ENCODE results near the gene RBM19.

Gene RBM19

GRCh38 chr12:113835896-113836295 is 130.2 kb downstream of the RBM19 start:
- TF ChIP-seq CTCF (IDR thresholded peaks at IDR 0.05) = no peak

DNA sequence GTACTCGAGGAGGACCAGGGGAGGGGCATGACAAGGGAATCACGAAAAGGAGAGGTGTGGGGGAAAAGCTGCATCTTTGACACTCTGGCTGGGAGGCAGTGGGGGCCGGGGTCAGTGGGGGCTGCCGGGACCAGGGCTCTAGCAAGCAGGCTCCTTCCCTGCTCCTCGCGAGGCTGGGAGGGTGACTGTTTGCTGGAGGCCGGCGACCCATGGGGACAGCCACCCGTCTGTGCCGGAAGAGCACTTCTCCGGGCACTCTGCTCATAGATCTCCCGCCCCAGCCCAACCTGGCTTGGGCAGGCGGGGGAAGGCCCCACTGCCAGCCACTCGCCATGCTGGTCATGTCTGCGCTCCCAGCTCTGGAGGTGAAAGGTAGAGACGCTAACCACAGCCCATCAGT is 130.7 kb downstream of the RBM19 start:
- TF ChIP-seq CTCF (IDR thresholded peaks at IDR 0.05) = no peak

GRCh38 chr12:113833422-113833821 is 132.7 kb downstream of the RBM19 start:
- no peak for TF ChIP-seq CTCF (IDR thresholded peaks at IDR 0.05)

DNA sequence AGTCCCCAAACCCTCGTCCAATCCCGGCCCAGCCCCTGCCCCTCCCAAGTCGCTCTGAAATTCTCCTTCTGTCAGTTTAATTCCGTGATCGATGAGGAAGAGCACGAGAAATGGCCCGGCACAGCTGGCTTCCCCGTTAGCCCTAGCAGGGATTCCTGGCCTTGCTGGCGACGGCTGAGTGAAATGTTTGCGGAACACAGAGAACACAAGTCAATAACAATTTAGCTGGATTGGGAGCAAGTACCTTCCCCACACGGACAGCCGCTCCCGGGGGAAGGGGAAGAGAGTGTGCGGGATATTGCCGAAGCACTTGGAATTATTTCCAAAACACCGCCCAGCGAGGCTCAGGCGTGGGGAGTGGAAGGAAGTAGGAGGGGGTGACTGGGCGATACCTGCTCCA is 134.6 kb downstream of the RBM19 start:
- TF ChIP-seq CTCF (IDR thresholded peaks at IDR 0.05) = no peak

DNA sequence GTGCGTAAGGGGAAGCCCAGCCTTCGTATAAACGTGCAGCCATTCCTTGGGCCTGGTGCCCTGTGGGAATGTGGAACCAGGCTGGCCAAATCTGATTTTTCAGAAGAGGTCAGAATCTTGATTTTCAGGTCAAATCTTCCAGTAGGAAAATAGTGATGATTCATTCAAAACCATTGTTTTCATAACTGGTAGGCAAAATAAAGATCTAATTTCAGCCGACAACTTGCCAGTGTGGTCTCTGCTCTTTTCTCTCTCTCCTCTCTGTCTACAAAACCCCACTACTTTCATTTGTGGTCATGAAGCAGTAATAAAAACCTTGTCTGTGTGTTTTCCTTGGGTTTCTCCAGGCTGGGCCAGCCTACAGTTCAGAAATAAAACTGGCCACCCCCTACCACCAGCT is 135.1 kb downstream of the RBM19 start:
- no peak for TF ChIP-seq CTCF (IDR thresholded peaks at IDR 0.05)

DNA sequence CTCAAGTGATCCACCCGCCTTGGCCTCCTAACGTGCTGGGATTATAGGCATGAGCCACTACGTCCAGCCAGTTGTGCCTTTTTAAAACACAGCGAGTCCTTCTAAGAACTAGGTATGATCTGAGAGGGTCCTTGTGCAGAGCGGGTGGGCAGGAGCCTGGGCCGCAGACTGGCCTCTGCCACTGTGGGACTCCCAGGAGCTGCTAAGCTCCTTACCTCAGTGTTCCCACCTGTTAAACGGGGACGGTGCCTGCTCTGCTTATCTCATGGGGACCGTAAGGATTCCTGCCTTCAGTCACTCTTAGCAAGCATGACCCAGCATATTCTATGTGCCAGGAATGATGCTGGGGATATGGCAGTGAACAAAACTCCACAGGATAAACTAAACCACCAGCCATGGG is 136.9 kb downstream of the RBM19 start:
- TF ChIP-seq CTCF (IDR thresholded peaks at IDR 0.05) = no peak

DNA sequence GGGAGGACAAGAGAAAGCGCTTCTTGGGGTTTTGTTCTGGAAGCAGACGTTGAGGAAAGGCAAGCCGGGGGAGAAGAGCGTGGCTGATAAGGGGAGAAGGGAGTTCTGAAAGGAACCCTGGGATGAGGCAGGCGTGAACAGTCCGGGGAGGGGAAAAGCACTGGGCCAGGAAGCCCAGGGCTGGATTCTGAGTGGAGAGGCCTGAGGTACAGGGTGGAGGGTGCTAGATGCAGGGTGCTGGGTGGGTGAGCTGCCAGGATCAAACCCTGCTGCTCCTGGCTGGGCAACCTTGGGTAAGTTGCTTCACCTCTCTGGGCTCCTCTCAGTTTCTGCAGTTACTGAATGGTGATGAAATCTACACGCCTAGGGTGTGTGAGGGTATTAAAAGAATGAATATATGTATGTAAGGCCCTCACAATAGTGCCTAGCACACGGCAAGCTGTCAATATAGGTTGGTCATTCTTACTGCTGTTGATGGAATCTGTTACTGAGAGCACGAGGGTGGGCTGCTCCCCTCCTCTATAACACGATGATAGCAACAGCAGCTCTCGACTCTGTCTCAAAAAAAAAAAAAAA is 138.5 kb downstream of the RBM19 start:
- no peak for TF ChIP-seq CTCF (IDR thresholded peaks at IDR 0.05)

Data from LNCAP (cell line).